Gastrocnemius medialis (tissue), 4 donors: Measurements from ENCODE around the gene PRSS56.

ENCODE experiments used
- POLR2A ChIP-seq, 2 donors: fragments of 450-650 bp; IDR thresholded peaks; one replicate each; pipeline ENCODE4 v1.6.1; 2017; ENCODE audit warnings: antibody characterized with exemption in 2 of 2, mild to moderate bottlenecking in 2 of 2, moderate library complexity in 2 of 2
- TF ChIP-seq, protein P1 (sequence below), 5 experiments: fragments of 450-650 bp in 3 of 5; fragments of 200-600 bp in 2 of 5; sonication (generic) in 2 of 5; IDR thresholded peaks in 4 of 5; conservative IDR thresholded peaks in 1 of 5; 1 replicate in 4 of 5; 2 replicates in 1 of 5; pipeline ENCODE4 v1.5.1; 2016 to 2019; ENCODE audit warnings: antibody characterized with exemption in 5 of 5, mild to moderate bottlenecking in 3 of 5, moderate library complexity in 3 of 5

DNA sequence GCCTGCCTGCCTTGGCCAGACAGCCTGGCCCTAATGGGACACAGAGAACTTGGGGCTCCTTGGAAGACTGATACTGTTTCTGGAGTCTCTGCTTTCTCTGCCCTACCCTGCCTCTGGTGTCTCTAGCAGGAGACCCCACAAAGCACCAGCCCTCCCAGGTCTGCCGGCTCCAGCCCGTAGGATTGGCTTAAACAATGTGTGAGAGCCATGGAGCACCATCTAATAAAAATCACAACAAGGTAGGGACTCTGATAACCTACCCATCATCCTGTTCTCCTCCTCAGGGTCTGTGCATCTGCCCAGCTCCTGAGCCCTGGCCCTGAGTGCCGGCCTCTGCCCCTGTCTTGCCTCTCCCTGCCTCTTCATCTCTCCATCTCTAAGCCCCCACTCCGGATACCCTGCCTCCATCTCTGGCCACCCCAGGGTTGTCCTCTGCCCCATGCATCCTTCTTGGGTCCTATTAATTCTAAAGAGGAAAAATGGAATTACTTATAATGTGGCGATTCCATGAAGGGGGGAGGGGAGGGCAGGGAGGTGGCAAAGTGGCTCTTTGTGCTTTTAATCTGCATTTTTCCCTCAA is 31.4 kb upstream of the PRSS56 start:
- TF ChIP-seq, protein P1, sequence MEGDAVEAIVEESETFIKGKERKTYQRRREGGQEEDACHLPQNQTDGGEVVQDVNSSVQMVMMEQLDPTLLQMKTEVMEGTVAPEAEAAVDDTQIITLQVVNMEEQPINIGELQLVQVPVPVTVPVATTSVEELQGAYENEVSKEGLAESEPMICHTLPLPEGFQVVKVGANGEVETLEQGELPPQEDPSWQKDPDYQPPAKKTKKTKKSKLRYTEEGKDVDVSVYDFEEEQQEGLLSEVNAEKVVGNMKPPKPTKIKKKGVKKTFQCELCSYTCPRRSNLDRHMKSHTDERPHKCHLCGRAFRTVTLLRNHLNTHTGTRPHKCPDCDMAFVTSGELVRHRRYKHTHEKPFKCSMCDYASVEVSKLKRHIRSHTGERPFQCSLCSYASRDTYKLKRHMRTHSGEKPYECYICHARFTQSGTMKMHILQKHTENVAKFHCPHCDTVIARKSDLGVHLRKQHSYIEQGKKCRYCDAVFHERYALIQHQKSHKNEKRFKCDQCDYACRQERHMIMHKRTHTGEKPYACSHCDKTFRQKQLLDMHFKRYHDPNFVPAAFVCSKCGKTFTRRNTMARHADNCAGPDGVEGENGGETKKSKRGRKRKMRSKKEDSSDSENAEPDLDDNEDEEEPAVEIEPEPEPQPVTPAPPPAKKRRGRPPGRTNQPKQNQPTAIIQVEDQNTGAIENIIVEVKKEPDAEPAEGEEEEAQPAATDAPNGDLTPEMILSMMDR (IDR thresholded peaks at IDR 0.05 in 4 of 5, conservative IDR thresholded peaks at IDR 0.05 in 1 of 5): no peak
- TF ChIP-seq POLR2A (IDR thresholded peaks at IDR 0.05): no peak
